Renal pelvis (tissue), 4 donors: Measurements from ENCODE around the gene BAX. TPM values are rescaled to one million over a fixed set of nuclear protein-coding genes. Genes with fewer than 3 reads are reported as not detected.

Experiments used
- DNase-seq: peaks from one replicate; pipeline ENCODE4 v3.0.0-alpha.2; 2013
- polyA plus RNA-seq, 3 donors: library from polyadenylated mRNA; unstranded; fragments of 120-200 nt; gene quantifications; one replicate each; pipeline ENCODE4 v1.2.1, GENCODE V29; 2013; ENCODE audit not compliant: insufficient read length in 3 of 3

BAX gene
- polyA plus RNA-seq, 3 donors = 76.5 to 91.9 (median 87.6) TPM

DNA sequence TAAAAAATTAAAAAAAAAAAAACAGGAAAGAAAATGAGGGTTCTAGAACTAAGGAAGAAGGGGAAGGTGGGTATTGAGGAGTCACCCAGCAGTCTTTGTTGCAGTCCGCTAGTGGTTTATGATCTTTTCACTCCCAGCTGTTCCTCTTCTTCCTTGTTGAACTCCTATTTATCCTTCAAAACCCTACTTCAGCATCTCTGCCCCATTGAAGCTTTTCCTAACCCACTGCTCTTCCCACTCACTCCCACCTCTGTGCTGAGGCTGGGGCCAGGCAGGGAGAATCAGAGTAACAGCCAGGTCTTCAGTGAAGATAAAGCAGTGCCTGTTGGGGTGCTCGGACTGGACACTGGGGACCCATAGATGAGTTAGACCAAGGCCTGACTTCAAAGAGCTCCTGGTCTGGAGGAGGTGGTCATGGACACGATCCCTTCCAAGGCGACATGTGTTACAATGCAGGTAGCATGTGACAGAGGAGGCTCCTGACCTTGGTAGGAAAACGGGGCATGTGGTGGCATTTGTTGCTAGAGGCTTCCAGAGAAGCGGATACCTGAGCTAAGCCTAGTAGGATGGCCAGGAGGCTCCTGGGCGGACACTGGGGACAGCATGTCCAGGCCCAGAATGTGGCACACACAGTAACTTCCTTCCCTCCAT lies 50.4 kb downstream of the BAX start:
- no peak for DNase-seq

GRCh38 chr19:49006905-49007304 lies 52.2 kb downstream of the BAX start:
- no peak for DNase-seq

GRCh38 chr19:49009828-49010227 lies 55.2 kb downstream of the BAX start:
- no peak for DNase-seq

GRCh38 chr19:49010453-49010852 lies 55.8 kb downstream of the BAX start:
- no peak for DNase-seq

GRCh38 chr19:49011194-49011593 lies 56.5 kb downstream of the BAX start:
- DNase-seq = no peak

Other genes starting within 250 kb of the BAX start
- gene MAMSTR, start 235.2 kb upstream of the BAX start, polyA plus RNA-seq = 1 to 10 TPM; 5.7 to 8.0 (median 7.1) TPM
- 10 to 100 TPM; 15.7 to 20.8 (median 17.2) TPM for gene RASIP1, start 214.3 kb upstream of the BAX start, polyA plus RNA-seq
- gene IZUMO1, start 208.0 kb upstream of the BAX start, polyA plus RNA-seq = under 1 TPM; 0.39 to 0.83 (median 0.65) TPM
- gene FUT1, start 202.2 kb upstream of the BAX start, polyA plus RNA-seq = 1 to 10 TPM; 3.0 to 4.4 (median 4.2) TPM
- not detected for gene FGF21, start 199.4 kb upstream of the BAX start, polyA plus RNA-seq
- gene BCAT2, start 143.8 kb upstream of the BAX start, polyA plus RNA-seq = 10 to 100 TPM; 47.7 to 65.3 (median 60.4) TPM
- gene HSD17B14, start 118.4 kb upstream of the BAX start, polyA plus RNA-seq = 10 to 100 TPM; 38.3 to 44.8 (median 43.3) TPM
- gene PLEKHA4, start 86.3 kb upstream of the BAX start, polyA plus RNA-seq = 10 to 100 TPM; 25.2 to 29.4 (median 25.7) TPM
- gene PPP1R15A, start 82.5 kb upstream of the BAX start, polyA plus RNA-seq = 10 to 100 TPM; 33.8 to 36.6 (median 33.9) TPM
- gene TULP2, start 56.1 kb upstream of the BAX start, polyA plus RNA-seq = 1 to 10 TPM in 1 of 3 donors, under 1 TPM in 2; 0.70 to 1.5 (median 0.96) TPM
- gene NUCB1, start 54.6 kb upstream of the BAX start, polyA plus RNA-seq = 100 to 1,000 TPM; 311 to 334 (median 332) TPM
- 10 to 100 TPM in 1 of 3 donors, 1 to 10 TPM in 2; 8.5 to 11.6 (median 9.7) TPM for gene DHDH, start 21.2 kb upstream of the BAX start, polyA plus RNA-seq
- 1,000 to 10,000 TPM; 2,476 to 3,205 (median 2,712) TPM for gene FTL, start 10.4 kb downstream of the BAX start, polyA plus RNA-seq
- 10 to 100 TPM; 42.9 to 56.7 (median 55.5) TPM for gene GYS1, start 38.4 kb downstream of the BAX start, polyA plus RNA-seq
- gene RUVBL2, start 39.0 kb downstream of the BAX start, polyA plus RNA-seq = 100 to 1,000 TPM in 2 of 3 donors, 10 to 100 TPM in 1; 96.2 to 118 (median 101) TPM
- gene LHB, start 62.2 kb downstream of the BAX start, polyA plus RNA-seq = under 1 TPM in 2 of 3 donors, not detected in 1; 0.30 to 0.71 TPM
- not detected for gene CGB3, start 69.5 kb downstream of the BAX start, polyA plus RNA-seq
- gene CGB2, start 77.0 kb downstream of the BAX start, polyA plus RNA-seq = not detected
- not detected for gene CGB1, start 82.0 kb downstream of the BAX start, polyA plus RNA-seq
- gene CGB5, start 89.0 kb downstream of the BAX start, polyA plus RNA-seq = under 1 TPM in 1 of 3 donors, not detected in 2; 0.20 TPM
- under 1 TPM in 1 of 3 donors, not detected in 2; 0.39 TPM for gene CGB8, start 94.2 kb downstream of the BAX start, polyA plus RNA-seq
- 1 to 10 TPM in 2 of 3 donors, under 1 TPM in 1; 0.74 to 1.4 (median 1.2) TPM for gene CGB7, start 102.9 kb downstream of the BAX start, polyA plus RNA-seq
- gene NTF4, start 109.9 kb downstream of the BAX start, polyA plus RNA-seq = 1 to 10 TPM; 3.2 to 6.5 (median 5.7) TPM
- under 1 TPM; 0.03 to 0.13 (median 0.05) TPM for gene KCNA7, start 117.8 kb downstream of the BAX start, polyA plus RNA-seq
- 100 to 1,000 TPM; 322 to 406 (median 393) TPM for gene SNRNP70, start 130.6 kb downstream of the BAX start, polyA plus RNA-seq
- gene LIN7B, start 159.5 kb downstream of the BAX start, polyA plus RNA-seq = 10 to 100 TPM in 2 of 3 donors, 1 to 10 TPM in 1; 9.0 to 11.5 (median 10.1) TPM
- 1 to 10 TPM; 1.1 to 1.4 (median 1.1) TPM for gene C19orf73, start 164.3 kb downstream of the BAX start, polyA plus RNA-seq
- 1 to 10 TPM; 6.7 to 9.4 (median 9.0) TPM for gene PPFIA3, start 164.7 kb downstream of the BAX start, polyA plus RNA-seq
- gene HRC, start 200.5 kb downstream of the BAX start, polyA plus RNA-seq = 10 to 100 TPM; 24.8 to 36.4 (median 33.1) TPM
- gene TRPM4, start 202.9 kb downstream of the BAX start, polyA plus RNA-seq = 10 to 100 TPM; 29.4 to 62.7 (median 39.0) TPM